GM19240 (cell line): Measurements from ENCODE around the gene ZNF823.
A peak's percentile ranks its signal among the peaks of the same experiment; 100 is the strongest.
"Not testable (repeated sequence)": the region's sequence is repeated elsewhere in the genome, so short reads cannot be mapped to it uniquely, and the experiment has no call there.

ENCODE experiments used
- DNase-seq: peaks from one replicate; pipeline ENCODE4 v3.0.0; 2011; ENCODE audit warnings: low spot score; ENCODE audit not compliant: insufficient read length

The ZNF823 gene

GRCh38 chr19:11738746-11739620 is at the start of gene ZNF823:
TSS of gene ZNF823 (minus strand) at chr19:11738946. CDS start at chr19:11738819, 127 bp downstream.
- DNase-seq: peak; percentile 79

- no peak for DNase-seq
These were observed 48.8 kb upstream of the ZNF823 start for GRCh38 chr19:11787536-11787935.

DNA sequence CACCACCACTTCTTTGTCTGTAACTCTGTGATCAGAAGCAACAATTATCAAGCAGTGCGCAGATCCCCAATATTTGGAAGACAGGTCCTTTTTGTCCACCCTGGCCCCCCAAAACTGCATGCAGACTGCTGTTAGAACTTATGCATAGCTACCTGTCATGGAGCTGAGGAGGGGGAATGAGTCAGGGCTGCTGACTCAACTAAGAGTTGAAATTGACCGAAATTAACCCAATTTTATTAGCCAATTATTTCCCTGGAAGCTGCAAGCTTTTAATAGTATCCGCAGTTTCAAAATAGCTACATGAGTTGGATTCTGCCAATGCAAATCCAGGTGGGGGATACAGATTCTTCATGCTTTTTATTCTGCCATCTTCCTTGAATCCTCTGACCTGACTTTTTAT is 45.6 kb upstream of the ZNF823 start:
- no peak for DNase-seq

- no peak for DNase-seq
These were observed 45.0 kb upstream of the ZNF823 start for GRCh38 chr19:11783767-11784166.

- no peak for DNase-seq
These were observed 42.7 kb upstream of the ZNF823 start for GRCh38 chr19:11781295-11782057.

DNA sequence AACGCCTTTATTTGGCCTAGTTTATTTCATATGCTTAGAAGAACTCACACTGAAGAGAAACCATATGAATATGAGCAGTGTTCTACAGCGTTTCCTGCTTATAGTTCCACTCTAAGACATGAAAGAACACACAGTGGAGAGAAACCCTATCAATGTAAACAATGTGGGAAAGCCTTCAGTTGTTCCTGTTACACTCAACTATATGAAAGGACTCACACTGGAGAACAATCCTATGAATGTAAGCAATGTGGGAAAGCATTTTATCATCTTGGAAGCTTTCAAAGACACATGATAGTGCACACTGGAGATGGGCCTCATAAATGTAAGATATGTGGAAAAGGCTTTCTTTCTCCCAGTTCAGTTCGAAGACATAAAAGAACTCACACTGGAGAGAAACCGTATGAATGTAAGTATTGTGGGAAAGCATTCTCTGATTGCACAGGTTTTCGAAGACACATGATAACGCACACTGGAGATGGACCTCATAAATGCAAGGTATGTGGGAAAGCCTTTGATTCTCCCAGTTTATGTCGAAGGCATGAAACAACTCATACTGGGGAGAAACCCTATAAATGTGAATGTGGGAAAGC is 41.8 kb upstream of the ZNF823 start:
- DNase-seq: no peak

DNA sequence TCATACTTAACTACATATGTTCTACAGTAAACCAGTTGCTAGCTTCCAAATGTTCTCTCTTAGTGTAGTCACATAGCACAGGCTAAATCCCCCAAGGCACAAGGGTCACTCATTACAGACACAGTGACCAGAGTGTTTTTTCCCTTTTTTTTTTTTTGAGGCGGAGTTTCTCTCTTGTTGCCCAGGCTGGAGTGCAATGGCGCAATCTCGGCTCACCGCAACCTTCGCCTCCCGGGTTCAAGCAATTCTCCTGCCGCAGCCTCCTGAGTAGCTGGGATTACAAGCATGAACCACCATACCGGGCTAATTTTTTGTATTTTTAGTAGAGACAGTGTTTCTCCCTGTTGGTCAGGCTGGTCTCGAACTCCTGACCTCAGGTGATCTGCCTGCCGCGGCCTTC is 37.9 kb upstream of the ZNF823 start:
- DNase-seq: not testable (repeated sequence)

- not testable (repeated sequence) for DNase-seq
These were observed 32.8 kb upstream of the ZNF823 start for GRCh38 chr19:11771520-11771919.

DNA sequence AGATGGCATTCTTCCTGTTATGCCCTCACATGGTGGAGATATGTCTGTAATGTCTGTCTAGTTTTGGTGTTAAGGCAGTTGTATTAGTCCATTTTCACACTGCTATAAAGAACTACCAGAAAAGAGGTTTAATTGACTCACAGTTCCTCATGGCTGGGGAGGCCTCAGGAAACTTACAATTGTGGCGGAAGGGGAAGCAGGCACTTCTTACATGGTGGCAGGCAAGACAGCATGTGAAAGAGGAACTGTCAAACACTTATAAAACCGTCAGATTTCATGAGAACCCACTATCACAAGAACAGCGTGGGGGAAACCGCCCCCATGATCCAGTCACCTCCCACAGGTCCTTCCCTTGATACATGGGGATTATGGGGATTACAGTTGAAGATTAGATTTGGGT is 31.2 kb upstream of the ZNF823 start:
- no peak for DNase-seq

DNA sequence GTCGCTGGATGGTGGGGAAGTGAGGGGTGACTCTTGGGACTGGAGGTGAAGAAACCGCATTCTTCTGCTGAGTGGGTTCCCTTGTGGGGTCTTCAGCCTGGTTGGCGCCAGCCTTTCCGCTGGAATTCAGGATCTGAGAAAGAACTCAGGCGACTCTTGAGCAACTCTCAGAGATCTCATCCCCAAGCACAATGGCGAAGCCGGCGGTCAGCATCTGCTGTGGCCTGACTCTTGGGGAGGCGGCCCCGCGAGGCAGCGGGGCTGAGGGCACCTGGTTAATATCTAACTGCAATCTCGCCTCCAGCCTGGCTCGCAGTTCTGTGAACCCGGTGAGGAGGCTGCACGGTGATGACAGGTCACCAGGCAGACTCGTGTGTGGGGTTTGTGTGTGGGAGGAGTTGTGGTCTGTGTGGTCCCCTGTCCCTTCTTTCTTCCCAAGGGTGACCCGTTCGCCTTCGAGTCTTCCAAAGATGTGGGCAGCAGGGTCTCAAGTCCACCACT is 28.9 kb upstream of the ZNF823 start:
- peak; percentile 5 for DNase-seq

GRCh38 chr19:11766597-11767591 is 28.1 kb upstream of the ZNF823 start, which contains the start of gene ZNF441:
TSS of gene ZNF441 (plus strand) at chr19:11767000. CDS start at chr19:11767194, 194 bp downstream.
- peak; percentile 72 for DNase-seq

DNA sequence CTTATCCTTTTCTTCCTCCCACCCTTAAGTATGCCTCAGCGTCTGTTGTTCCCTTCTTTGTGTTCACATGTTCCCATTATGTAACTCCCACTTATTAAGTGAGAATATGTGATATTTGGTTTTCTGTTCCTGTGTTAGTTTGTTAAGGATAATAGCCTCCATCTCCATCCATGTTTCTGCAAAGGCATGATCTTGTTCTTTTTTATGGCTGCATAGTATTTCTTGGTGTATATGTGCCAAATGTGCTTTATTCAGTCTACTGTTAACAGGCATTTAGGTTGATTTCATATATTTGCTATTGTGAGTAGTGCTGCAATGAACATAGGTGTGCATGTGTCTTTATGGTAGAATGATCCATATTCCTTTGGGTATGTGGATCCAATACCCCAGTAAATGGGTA is 24.9 kb upstream of the ZNF823 start:
- DNase-seq: no peak

GRCh38 chr19:11763117-11763516 is 24.4 kb upstream of the ZNF823 start:
- no peak for DNase-seq

DNA sequence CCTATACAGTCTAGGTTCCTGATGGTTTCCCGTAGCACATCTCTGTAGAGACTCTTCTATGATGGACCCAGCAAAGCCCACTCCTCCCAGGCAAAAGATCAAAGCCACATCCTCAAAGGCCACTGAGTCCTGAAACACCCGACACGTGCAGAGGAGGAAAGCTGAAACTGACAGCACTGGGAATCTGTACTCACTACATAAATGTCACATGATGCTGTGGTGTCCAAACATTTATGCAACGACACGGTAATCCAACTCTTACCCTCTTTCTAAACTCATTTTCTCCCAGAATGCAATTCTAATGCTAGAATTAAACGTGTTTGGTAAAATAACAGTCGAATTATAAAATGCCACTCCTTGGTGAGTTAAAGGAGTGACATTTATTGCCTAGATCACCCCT is 21.1 kb upstream of the ZNF823 start:
- DNase-seq: no peak

GRCh38 chr19:11756965-11757364 is 18.2 kb upstream of the ZNF823 start:
- DNase-seq: no peak

GRCh38 chr19:11754663-11755062 is 15.9 kb upstream of the ZNF823 start:
- DNase-seq: no peak

- DNase-seq: no peak
These were observed 13.5 kb upstream of the ZNF823 start for GRCh38 chr19:11752244-11752736.

DNA sequence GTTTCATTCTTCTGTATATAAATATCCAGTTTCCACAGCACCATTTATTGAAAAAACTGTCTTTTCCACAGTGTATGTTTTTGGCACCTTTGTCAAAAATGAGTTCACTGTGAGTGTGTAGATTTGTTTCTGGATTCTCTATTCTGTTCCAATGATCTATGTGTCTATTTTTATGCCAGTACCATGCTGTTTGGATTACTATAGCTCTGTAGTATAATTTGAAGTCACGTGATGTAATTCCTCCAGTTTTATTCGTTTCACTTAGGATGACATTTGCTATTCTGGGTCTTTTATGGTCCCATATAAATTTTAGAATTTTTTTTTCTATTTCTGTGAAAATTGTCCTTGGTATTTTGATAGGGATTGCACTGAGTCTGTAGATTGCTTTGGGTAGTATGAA is 11.0 kb upstream of the ZNF823 start:
- no peak for DNase-seq

DNA sequence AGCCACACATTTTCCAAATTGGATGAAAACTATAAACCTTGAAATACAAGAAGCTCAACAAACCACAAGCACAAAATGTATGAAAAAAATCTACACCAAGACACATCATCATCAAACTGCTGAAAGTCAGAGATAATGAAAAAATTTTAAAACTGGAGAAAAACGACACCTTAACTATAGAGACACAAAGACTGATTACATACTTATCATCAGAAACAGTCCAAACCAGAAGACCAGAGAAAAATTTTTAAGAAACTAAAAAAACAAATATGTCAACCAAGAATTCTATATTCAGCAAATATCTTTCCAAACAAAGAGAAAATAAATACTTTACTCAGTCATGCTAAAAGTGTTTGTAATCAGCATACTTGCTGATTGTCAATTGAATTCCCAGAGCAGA is 8.5 kb upstream of the ZNF823 start:
- no peak for DNase-seq

GRCh38 chr19:11745869-11746268 is 7.1 kb upstream of the ZNF823 start:
- DNase-seq: no peak
